Panc1 (cell line): Measurements from ENCODE around the gene MEA1. TPM values are rescaled to one million over a fixed set of nuclear protein-coding genes. Genes with fewer than 3 reads are reported as not detected.
A peak's percentile ranks its signal among the peaks of the same experiment; 100 is the strongest.

Source experiments
- ATAC-seq: fragments of 200-7000 bp; cut with Tn5 transposase; 2 replicates; pipeline ENCODE4 v1.9.1; 2020; ENCODE audit warnings: mild to moderate bottlenecking, moderate library complexity
- BruUV-seq: library from RNA; stranded (reverse); fragments of 400-500 nt; replicated peaks from 2 replicates; lab custom pipeline; 2021; lab: Mats Ljungman, UMichigan
- CTCF ChIA-PET: fragments of 300-600 bp; sonication (Branson Sonifier 250); formaldehyde crosslinking; loops from one replicate; lab custom pipeline; 2022; ENCODE audit warnings: antibody characterized with exemption; lab: Charles Lee
- POLR2A ChIA-PET: fragments of 300-600 bp; sonication (Branson Sonifier 250); formaldehyde crosslinking; loops from one replicate; lab custom pipeline; 2022; ENCODE audit warnings: antibody characterized with exemption; lab: Charles Lee
- DNase-seq: peaks from one replicate; pipeline ENCODE4 v3.0.0-alpha.2; 2010; ENCODE audit warnings: low read depth, low spot score
- H3K27ac ChIP-seq: 2 replicates; pipeline ENCODE4 v1.5.1; 2011; ENCODE audit warnings: mild to moderate bottlenecking, low read length, inconsistent platforms
- H3K27me3 ChIP-seq: fragments of 200-500 bp; sonication (Bioruptor generic); 2 replicates; pipeline ENCODE4 v1.6.0; 2014; ENCODE audit warnings: low read length, inconsistent platforms; ENCODE audit not compliant: control insufficient read depth, insufficient read depth
- H3K36me3 ChIP-seq: fragments of 200-500 bp; sonication (Bioruptor generic); 2 replicates; pipeline ENCODE4 v1.5.1; 2014; ENCODE audit warnings: inconsistent platforms, mild to moderate bottlenecking, low read length, moderate library complexity; ENCODE audit not compliant: control insufficient read depth, insufficient read depth
- H3K4me1 ChIP-seq: 2 replicates; pipeline ENCODE4 v1.5.1; 2011; ENCODE audit warnings: inconsistent platforms, mild to moderate bottlenecking, low read length, moderate library complexity; ENCODE audit not compliant: control insufficient read depth, insufficient read depth
- H3K4me3 ChIP-seq, 2 experiments: 2 replicates each; pipeline ENCODE4 v1.5.1; 2011 to 2012; ENCODE audit warnings: low read depth in 2 of 2, low read length in 2 of 2, mild to moderate bottlenecking in 2 of 2, inconsistent platforms in 1 of 2, moderate library complexity in 1 of 2
- H3K9me3 ChIP-seq: fragments of 200-500 bp; sonication (Bioruptor generic); 2 replicates; pipeline ENCODE4 v1.5.1; 2014; ENCODE audit warnings: low read depth, mild to moderate bottlenecking, inconsistent platforms, low read length, moderate library complexity; ENCODE audit not compliant: control insufficient read depth, insufficient read depth
- CTCF ChIP-seq: fragments of 450-650 bp; IDR thresholded peaks from 2 replicates; pipeline ENCODE4 v1.5.1; 2017; ENCODE audit warnings: mild to moderate bottlenecking
- POLR2AphosphoS5 ChIP-seq: IDR thresholded peaks from 2 replicates; pipeline ENCODE4 v1.6.1; 2012; ENCODE audit warnings: mild to moderate bottlenecking, low read depth, low read length, moderate library complexity
- REST ChIP-seq, 2 experiments: IDR thresholded peaks; 2 replicates each; pipeline ENCODE4 v1.6.1; 2011 to 2012; ENCODE audit warnings: low read depth in 2 of 2, control low read depth in 1 of 2, low read length in 1 of 2, mild to moderate bottlenecking in 1 of 2, moderate library complexity in 1 of 2; ENCODE audit not compliant: insufficient read depth in 1 of 2
- SIN3A ChIP-seq: IDR thresholded peaks from 2 replicates; pipeline ENCODE4 v1.6.1; 2012; ENCODE audit warnings: low read depth, mild to moderate bottlenecking, low read length, moderate library complexity, borderline replicate concordance; ENCODE audit not compliant: insufficient read depth
- TCF7L2 ChIP-seq: IDR thresholded peaks from 2 replicates; pipeline ENCODE4 v1.6.1; 2011; ENCODE audit warnings: mild to moderate bottlenecking, low read depth, low read length, inconsistent platforms
- in situ Hi-C: cut with HindIII; loops from 2 replicates; pipeline ENCODE4 v1.10.0; 2016; ENCODE audit warnings: low sequenced_read_pairs, low pct_unique_long_range_greater_than_20kb
- intact Hi-C: fragments of 100-400 bp; cut with micrococcal nuclease; formaldehyde crosslinking; loops from one replicate; pipeline ENCODE4 v1.10.0; 2022; ENCODE audit not compliant: unreplicated experiment
- total RNA-seq: library from RNA; stranded (reverse); gene quantifications from one replicate; pipeline ENCODE4 v1.2.1, GENCODE V29; 2021; ENCODE audit not compliant: unreplicated experiment

The MEA1 gene
- total RNA-seq, 1 experiment from 2014 or later, result 111 TPM

- intact Hi-C loops, result no loop called here
- no peak overlapping the region for H3K27ac ChIP-seq
- ChIA-PET POLR2A (no interaction called here), CTCF (no interaction called here)
- H3K27me3 ChIP-seq, result no peaks in the 10 kb centered on the region
- BruUV-seq, result no TSS peak
- no peak for DNase-seq
- no peak overlapping the region for H3K4me3 ChIP-seq
- H3K9me3 ChIP-seq, result no peaks in the 10 kb centered on the region
- peaks cover 7% of the 10 kb centered on the region; the same call in 1 of the 2 replicates for H3K36me3 ChIP-seq
- no peak for ATAC-seq
- in situ Hi-C loops, result no loop called here
- H3K4me1 ChIP-seq, result peaks cover 5% of the 10 kb centered on the region; the same call in 1 of the 2 replicates
- TF ChIP-seq SIN3A (no peak), REST (IDR thresholded peaks at IDR 0.05; ENCODE audit: insufficient read depth in 1 of 2, low read depth in 2 of 2, low read length in 1 of 2) (no peak), POLR2AphosphoS5 (no peak), TCF7L2 (no peak), CTCF (no peak)
These were observed 12.6 kb upstream of the MEA1 start for GRCh38 chr6:43026365-43026764.

GRCh38 chr6:43024436-43024835 is 10.7 kb upstream of the MEA1 start:
- Histone ChIP-seq H3K27me3 (no peaks in the 10 kb centered on the region), H3K4me3 (no peak overlapping the region), H3K27ac (no peak overlapping the region), H3K9me3 (no peaks in the 10 kb centered on the region), H3K4me1 (peaks cover 14% of the 10 kb centered on the region), H3K36me3 (peaks cover 7% of the 10 kb centered on the region; the same call in 1 of the 2 replicates)
- ChIA-PET CTCF (no interaction called here), POLR2A (no interaction called here)
- intact Hi-C loops (no loop called here), in situ Hi-C loops (no loop called here)
- ATAC-seq (no peak), DNase-seq (no peak)
- TSS peak; percentile 48 for BruUV-seq
- TF ChIP-seq CTCF (no peak), SIN3A (no peak), REST (IDR thresholded peaks at IDR 0.05; ENCODE audit: insufficient read depth in 1 of 2, low read depth in 2 of 2, low read length in 1 of 2) (no peak), TCF7L2 (no peak), POLR2AphosphoS5 (no peak)
